HG02588 (cell line): ENCODE data around the gene SLC2A10.
"Not testable (repeated sequence)": the region's sequence is repeated elsewhere in the genome, so short reads cannot be mapped to it uniquely, and the experiment has no call there.

Experiments
- ATAC-seq: cut with Tn5 transposase; IDR thresholded peaks from one replicate; pipeline ENCODE4 v1.9.1; 2021; ENCODE audit warnings: mild to moderate bottlenecking, moderate library complexity; ENCODE audit not compliant: unreplicated experiment

SLC2A10 gene

DNA sequence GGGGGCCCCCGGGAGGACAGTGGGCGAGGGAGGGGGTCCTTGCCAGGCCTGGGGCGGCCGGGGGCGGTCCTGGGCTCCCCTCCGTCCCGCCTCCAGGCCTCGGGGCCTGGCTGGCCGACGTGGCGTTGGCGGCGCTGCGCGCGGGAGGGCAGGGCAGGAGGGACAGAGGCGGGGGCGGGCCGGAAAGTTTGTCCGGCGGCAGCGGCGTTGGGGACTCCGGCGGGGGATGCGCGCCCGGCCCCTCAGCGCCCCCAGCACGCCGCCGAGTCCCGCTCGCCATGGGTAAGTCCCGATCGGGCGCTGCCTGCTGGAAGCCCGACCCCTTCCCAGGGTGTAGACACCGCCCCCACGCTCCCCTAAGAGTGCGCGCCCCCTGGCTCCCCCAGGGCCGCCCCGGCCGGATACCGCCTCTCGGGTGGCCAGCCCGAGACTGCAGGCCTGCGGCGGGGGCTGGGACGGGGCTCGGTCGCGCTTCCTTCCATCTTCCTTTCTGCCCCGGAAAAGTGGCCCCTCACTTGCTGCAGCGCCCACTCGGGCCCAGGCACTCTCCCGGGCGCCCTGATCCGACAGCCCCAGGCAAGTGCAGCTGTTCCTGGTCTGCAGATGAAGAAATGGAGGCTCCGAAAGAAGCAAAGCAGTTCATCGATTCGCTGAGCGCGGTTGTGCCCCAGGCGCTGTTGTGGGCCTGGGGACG is at the start of gene SLC2A10:
Gene SLC2A10 (plus strand): TSS at position 191 of the 694 bp plus-strand sequence. CDS start 88 bp downstream, at position 279.
- ATAC-seq: no peak

DNA sequence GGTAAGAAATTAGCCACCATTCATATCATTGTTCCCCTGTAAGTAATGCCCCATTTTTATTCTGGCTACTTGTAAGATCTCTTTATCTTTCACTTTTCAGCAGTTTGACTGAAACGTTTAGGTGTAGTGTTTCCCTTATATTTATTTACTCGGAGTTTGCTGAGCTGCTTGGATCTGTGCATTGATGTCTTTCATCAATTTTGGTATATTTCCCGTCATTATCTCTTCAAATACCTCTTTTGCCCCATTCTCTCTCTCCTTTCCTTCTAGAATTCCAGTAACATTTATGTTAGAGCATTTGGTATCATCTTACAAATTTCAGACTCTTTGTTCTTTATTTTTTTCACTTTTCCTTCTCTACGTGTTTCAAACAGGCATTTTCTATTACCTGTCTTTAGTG is 49.0 kb upstream of the SLC2A10 start:
- ATAC-seq: no peak

DNA sequence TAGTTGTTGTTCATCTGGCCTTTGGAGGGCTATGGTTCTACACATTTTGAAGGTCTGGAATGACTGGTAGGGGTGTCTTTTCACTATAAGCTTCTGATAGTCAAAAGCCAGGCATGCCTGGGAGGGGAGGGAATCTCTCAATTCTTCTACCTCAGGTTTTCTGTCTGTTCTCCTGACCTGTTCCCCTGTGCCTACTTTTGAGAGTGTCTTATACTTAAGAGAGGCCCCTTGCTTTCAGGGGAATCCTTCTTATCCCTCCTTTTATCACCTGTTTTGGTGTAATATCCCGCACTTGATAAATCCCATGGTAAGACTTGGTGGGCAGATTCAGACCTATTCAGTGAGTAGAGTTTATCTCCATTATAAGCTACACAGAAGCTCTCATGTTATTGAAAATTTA is 47.8 kb upstream of the SLC2A10 start:
- ATAC-seq: no peak

- ATAC-seq: no peak
These were observed 45.9 kb upstream of the SLC2A10 start for GRCh38 chr20:46663531-46663930.

- no peak for ATAC-seq
These were observed 43.8 kb upstream of the SLC2A10 start for GRCh38 chr20:46665602-46666001.

DNA sequence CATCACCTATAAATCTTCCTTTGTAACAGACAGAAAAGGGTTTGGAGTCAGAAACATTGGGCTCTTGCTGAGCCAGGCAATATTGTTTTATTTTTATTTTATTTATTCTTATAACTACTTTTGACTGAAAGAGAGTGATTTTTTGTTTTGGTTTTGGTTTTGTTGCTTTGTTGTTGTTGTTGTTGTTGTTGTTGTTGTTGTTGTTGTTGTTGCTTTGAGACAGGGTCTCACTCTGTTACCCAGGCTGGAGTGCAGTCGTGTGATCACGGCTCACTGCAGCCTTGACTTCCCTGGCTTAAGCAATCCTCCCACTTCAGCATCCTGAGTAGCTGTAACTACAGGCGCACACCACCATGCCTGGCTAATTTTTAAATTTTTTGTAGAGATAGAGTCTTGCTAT is 43.1 kb upstream of the SLC2A10 start:
- ATAC-seq: no peak

DNA sequence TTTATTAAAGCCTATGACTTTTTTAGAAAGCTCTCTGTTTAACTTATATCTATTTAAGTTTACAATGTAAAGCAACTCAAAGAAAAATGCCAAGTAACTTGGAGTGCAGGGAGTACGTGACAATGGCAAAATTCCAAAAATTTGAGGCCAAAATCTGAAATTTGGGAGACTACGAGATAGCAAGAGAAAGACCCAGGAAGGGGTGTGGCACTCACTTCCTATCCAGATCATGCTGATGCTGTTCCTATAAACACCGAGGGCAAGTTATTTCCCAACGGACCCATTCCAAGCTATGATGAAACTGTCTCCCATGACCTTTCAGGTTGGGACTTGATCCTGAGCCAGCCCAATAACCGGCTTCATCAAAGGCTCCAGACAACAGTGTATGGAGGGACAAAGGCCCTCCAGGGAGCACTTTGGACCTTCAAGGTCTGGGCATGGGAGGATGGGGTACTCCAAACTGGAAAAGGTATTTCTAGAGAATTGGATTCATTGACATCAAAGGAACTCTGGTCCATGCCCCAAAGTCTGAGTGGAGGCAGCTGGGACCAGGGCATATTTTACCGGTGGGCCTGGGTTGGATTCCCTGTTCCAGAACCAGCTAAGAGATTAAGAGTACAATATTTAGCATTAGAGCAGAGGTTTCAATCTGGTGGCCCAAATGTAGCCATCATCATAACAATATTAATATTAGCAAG is 42.5 kb upstream of the SLC2A10 start:
- no peak for ATAC-seq

GRCh38 chr20:46670228-46670584 is 39.2 kb upstream of the SLC2A10 start:
- no peak for ATAC-seq

DNA sequence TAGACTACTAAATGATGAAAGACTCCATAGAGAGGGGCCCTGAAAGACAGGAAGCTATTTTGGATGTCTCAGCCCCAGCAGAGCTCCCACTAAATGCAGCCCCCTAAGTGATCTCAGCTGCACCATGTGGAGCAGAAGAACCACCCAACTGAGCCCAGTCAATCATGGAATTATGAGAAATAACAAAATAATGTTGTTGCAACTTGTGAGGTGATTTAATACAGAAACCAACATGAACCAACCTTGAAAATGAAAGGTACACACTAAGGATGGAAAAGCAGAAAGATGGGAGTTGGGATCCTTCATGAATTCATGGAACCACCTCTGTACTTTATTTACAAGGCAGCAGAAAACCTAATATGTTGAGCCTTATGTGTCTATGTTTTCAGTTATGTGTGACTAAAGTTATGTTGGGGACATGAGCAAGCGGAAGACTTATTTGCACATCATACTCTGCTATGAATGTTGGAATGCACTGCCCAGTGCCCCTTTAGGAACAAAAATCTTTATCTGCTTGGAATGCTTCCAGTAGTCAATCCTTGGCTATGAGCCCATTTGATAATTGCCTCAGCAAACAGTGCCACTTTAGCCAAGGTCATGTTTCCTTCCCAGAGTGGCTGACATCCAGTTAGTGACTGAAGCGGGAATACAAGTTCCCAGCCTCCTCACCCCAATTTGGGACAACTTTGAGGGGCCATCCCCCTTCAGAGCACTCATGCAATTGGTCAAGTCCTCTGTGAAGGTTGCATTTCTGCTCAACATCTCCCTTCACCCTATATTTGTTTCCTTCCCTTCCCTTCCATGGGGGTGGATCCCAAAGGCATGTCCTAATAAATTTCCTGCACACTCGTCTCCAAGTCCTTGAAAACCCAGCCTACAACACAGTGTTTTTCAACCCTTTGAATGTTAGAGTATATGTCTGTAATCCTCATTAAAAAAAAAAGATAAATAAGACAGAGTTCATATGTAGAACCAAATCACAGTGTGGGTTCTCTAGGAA is 38.6 kb upstream of the SLC2A10 start:
- no peak for ATAC-seq

DNA sequence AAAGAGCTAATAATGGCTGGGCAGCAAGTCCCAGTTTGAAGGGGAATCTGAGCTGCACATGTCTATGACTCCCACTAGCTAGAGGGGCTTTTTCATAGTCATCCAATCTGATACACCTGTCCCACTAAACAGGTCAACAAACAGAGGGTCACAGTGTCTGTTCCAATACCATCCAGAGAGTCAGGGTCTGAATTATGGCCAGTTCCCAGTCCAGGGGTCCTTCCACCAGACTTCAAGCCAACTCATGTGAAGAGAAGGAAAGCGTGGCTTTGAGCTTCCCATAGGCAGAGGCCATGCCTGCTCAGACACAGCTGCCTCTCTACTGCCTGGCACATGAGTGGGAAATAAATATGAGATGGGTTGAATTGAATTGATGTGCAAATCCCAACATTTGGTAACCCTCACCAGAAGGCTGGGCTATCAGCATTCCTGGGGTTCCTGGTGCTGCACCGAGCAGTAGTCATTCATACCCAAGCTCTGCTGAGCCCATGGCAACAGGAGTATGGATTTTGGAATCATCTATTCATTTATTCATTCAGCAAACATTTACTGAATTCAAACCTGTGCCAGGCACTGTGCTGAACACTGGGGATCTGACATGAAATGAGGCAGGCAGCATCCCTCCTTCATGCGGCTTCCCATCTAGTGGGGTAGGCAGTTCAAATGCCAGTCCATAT is 37.4 kb upstream of the SLC2A10 start:
- no peak for ATAC-seq

DNA sequence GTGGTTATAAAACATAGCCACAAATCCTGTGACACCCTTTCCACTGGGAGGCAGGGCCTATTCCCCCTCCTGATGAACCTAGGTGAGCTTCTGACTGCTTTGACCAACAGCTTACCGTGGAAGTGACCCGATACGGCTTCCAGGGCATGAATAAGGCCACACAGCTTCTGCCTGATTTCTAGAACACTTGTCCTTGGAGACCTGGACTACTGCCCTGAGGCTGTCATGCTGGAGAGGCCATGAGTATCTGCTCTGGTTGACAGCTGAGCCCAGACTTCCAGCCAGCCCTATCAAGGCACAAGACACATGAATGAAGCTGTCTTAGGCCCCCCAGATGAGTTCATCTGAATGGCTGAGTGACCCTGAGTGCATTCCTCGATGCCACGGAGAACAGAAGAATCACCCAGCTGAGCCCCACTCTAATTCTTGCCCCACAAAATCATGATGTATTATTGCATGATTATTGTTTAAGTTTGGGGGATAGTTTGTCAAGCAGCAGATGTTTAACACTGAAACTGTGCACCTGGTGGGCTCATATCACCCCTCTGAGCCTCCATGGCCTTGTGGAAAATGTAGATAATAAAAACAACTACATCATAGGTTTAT is 36.8 kb upstream of the SLC2A10 start:
- ATAC-seq: no peak

- no peak for ATAC-seq
These were observed 35.8 kb upstream of the SLC2A10 start for GRCh38 chr20:46673394-46674252.

DNA sequence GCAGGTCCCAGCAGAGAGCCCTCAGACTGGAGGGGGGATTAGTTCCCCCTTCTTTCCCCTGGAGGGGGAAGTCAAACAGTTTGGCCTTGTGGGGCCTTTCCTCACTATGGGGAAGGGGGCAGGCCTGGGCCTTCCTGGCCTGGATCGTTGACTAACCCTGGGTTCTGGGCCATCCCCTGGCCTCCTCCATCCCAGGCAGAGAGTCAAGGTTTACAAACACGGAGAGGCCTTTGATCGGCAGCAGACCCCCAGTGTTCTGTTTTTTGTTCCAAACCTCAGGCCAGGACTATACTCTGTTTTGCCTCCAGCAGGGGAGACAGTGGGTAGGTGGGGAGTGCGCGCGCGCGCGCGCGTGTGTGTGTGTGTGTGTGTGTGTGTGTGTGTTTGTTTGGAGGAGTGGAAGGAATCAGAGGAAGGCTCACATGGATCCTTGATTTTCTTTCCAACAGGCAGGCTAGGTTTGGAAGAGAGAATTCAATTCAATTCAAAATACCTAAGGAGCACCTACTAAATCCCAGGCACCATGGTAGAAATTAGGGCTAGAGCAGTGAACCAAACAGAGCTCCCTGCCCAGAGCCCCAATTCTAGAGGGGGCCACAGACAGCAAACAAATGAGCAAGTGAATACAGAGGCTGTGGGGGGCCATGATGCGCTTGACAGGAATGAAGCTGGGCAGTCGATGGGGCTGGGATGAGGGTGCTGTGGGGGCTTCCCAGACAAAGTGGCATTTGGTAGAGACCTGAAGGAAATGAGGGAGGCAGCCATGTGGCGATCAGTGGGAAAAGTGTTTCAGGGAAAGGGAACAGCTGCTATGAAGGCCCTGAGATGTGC is 35.0 kb upstream of the SLC2A10 start:
- ATAC-seq: no peak

DNA sequence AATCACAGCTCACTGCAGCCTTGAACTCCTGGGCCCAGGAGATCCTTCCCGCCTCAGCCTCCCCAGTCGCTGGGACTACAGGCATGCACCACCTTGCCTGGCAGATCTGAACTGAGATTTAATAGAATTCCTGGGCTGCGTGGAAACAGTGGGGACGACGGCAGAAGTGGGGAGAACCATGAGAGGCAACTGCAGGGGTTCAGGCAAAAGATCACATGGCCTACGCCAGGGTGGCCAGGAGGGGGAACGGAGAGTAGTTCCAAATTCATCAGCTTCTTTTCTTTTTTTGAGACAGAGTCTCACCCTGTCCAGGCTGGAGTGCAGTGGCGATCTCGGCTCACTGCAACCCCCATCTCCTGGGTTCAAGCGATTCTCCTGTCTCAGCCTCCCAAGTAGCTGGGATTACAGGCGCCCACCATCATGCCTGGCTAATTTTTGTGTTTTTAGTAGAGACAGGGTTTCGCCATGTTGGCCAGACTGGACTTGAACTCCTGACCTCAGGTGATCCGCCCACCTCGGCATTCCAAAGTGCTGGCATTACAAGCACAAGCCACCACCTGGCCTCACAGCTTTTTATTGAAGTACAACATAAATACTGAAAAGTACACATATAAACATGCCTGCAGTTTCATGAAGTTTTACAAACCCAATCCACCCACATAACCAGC is 32.7 kb upstream of the SLC2A10 start:
- not testable (repeated sequence) for ATAC-seq

GRCh38 chr20:46677608-46678007 is 31.8 kb upstream of the SLC2A10 start:
- no peak for ATAC-seq

- ATAC-seq: no peak
These were observed 30.9 kb upstream of the SLC2A10 start for GRCh38 chr20:46678516-46678915.

DNA sequence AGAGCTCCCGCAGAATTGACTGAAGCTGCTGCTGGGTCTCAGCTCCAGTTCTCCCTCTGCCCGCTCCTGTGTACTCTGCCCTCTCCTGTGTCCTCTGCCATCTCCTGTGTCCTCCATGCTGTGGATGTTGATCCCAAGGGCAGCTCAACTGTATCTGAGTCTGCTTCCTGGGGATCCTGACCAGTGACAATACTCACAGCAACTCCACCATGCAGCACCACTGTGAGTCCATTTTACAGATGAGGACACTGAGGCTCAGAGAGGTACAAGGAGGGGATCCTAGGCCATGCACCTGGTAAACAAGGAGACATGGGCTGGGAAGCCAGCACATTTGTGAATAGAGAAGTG is 28.8 kb upstream of the SLC2A10 start:
- ATAC-seq: no peak
